Measurements from ENCODE around the gene LARP1.
"Not testable (repeated sequence)": the region's sequence is repeated elsewhere in the genome, so short reads cannot be mapped to it uniquely, and the experiment has no call there.

LARP1 gene

GRCh38 chr5:154831451-154831850, 76.3 kb downstream of the LARP1 start:
- Histone ChIP-seq H3K36me3 (ENCODE audit: control insufficient read depth, insufficient read depth, low read length) (no peaks in the 10 kb centered on the region), H3K27me3 (ENCODE audit: control insufficient read depth, insufficient read depth, low read length) (no peaks in the 10 kb centered on the region), H3K9me3 (ENCODE audit: control insufficient read depth, low read length) (no peaks in the 10 kb centered on the region), H3K4me2 (ENCODE audit: low read length) (no peak overlapping the region), H3K4me1 (peaks cover 33% of the 10 kb centered on the region), H3K27ac (peak overlapping the region; percentile 49), H3K9ac (no peak overlapping the region), H3K4me3 (ENCODE audit: low read depth, low read length) (no peak overlapping the region), H2AFZ (no peak overlapping the region), H3K79me2 (peaks cover 7% of the 10 kb centered on the region)
- TF ChIP-seq, protein P1, sequence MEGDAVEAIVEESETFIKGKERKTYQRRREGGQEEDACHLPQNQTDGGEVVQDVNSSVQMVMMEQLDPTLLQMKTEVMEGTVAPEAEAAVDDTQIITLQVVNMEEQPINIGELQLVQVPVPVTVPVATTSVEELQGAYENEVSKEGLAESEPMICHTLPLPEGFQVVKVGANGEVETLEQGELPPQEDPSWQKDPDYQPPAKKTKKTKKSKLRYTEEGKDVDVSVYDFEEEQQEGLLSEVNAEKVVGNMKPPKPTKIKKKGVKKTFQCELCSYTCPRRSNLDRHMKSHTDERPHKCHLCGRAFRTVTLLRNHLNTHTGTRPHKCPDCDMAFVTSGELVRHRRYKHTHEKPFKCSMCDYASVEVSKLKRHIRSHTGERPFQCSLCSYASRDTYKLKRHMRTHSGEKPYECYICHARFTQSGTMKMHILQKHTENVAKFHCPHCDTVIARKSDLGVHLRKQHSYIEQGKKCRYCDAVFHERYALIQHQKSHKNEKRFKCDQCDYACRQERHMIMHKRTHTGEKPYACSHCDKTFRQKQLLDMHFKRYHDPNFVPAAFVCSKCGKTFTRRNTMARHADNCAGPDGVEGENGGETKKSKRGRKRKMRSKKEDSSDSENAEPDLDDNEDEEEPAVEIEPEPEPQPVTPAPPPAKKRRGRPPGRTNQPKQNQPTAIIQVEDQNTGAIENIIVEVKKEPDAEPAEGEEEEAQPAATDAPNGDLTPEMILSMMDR (IDR thresholded peaks at IDR 0.05): no peak

DNA sequence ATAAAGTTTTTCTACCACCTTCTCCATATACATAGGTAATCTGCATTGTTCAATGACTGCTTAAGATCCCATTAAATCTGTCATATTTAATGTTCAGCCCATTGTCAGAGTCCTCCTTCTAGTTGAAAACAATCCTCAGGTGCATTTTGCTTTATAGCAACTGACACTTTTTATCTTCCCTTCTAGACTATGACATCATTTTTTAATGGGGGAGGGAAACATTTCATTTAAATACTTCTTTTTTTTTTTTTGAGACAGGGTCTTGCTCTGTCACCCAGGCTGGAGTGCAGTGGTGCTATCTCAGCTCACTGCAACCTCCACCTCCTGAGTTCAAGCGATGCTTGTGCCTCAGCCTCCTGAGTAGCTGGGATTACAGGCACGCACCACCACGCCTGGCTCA, 77.6 kb downstream of the LARP1 start:
- not testable (repeated sequence) for H3K27ac ChIP-seq; H3K9ac ChIP-seq; H3K9me3 ChIP-seq (ENCODE audit: control insufficient read depth, low read length); H3K36me3 ChIP-seq (ENCODE audit: control insufficient read depth, insufficient read depth, low read length); H3K4me3 ChIP-seq (ENCODE audit: low read depth, low read length); H3K27me3 ChIP-seq (ENCODE audit: control insufficient read depth, insufficient read depth, low read length); H2AFZ ChIP-seq; H3K4me2 ChIP-seq (ENCODE audit: low read length)
- Histone ChIP-seq H3K4me1 (peaks cover 40% of the 10 kb centered on the region), H3K79me2 (peaks cover 12% of the 10 kb centered on the region)

DNA sequence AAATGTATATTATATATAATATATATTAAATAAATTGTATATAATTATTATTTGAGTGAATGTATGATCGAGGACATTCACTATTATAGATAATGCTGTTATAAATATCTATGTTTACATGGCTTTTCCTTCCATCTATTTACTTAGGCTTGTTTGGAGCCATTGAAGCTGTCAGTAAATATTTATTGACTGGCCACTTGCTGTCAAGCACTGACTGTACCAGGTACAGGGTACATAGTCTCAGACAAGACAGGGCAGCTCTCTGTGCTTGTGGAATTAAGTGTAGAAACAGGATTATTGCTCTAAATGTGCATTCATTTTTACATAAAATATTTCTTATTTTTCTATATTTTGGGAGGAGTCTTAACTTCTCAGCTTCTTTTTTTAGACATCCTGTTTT, 78.9 kb downstream of the LARP1 start:
- Histone ChIP-seq H3K4me1 (peaks cover 42% of the 10 kb centered on the region), H3K79me2 (peaks cover 22% of the 10 kb centered on the region), H3K9ac (no peak overlapping the region), H3K36me3 (ENCODE audit: control insufficient read depth, insufficient read depth, low read length) (no peaks in the 10 kb centered on the region), H3K4me3 (ENCODE audit: low read depth, low read length) (no peak overlapping the region), H3K27ac (peak overlapping the region; percentile 80), H2AFZ (no peak overlapping the region), H3K9me3 (ENCODE audit: control insufficient read depth, low read length) (no peaks in the 10 kb centered on the region), H3K27me3 (ENCODE audit: control insufficient read depth, insufficient read depth, low read length) (no peaks in the 10 kb centered on the region), H3K4me2 (ENCODE audit: low read length) (no peak overlapping the region)
- TF ChIP-seq, protein P1 (IDR thresholded peaks at IDR 0.05): no peak

DNA sequence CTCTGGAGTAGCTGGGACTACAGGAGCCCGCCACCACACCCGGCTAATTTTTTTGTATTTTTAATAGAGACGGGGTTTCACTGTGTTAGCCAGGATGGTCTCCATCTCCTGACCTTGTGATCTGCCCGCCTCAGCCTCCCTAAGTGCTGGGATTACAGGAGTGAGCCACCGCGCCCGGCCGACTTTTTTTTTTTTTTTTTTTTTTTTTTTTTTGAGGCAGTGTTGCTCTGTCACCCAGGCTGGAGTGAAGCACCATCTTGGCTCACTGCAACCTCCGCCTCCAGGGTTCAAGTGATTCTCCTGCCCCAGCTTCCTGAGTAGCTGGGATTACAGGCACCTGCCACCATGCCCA, 80.5 kb downstream of the LARP1 start:
- not testable (repeated sequence) for H3K36me3 ChIP-seq (ENCODE audit: control insufficient read depth, insufficient read depth, low read length); H2AFZ ChIP-seq; H3K27me3 ChIP-seq (ENCODE audit: control insufficient read depth, insufficient read depth, low read length); H3K9ac ChIP-seq; H3K4me2 ChIP-seq (ENCODE audit: low read length); H3K9me3 ChIP-seq (ENCODE audit: control insufficient read depth, low read length); H3K4me3 ChIP-seq (ENCODE audit: low read depth, low read length)
- Histone ChIP-seq H3K27ac (peak overlapping the region; percentile 80), H3K4me1 (peaks cover 35% of the 10 kb centered on the region), H3K79me2 (peaks cover 34% of the 10 kb centered on the region)

DNA sequence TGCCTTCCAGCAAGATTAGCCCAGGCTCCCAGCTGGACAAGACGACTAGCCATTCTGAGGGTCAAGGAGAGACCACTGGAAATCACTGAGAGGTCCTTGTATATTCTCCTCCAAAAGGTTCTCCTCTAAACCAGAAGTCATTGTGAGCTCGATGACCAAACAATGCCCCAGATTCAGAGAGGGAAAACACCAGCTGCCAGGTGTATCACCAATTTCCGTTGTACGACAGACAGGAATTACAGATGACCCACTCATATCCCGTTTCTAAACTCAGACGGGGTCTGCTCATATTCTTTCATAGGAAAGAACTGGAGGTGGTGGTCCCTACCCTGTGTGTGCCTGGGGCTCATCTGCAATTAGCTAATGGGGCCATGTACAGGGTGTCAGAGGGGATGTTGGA, 81.0 kb downstream of the LARP1 start:
- TF ChIP-seq, protein P1 (IDR thresholded peaks at IDR 0.05): no peak
- no peak overlapping the region for H3K9ac ChIP-seq
- H3K9me3 ChIP-seq (ENCODE audit: control insufficient read depth, low read length): no peaks in the 10 kb centered on the region
- H3K79me2 ChIP-seq: peaks cover 36% of the 10 kb centered on the region
- H3K4me3 ChIP-seq (ENCODE audit: low read depth, low read length): no peak overlapping the region
- H3K27ac ChIP-seq: peak overlapping the region; percentile 80
- peaks cover 38% of the 10 kb centered on the region for H3K4me1 ChIP-seq
- H3K4me2 ChIP-seq (ENCODE audit: low read length): no peak overlapping the region
- no peaks in the 10 kb centered on the region for H3K27me3 ChIP-seq (ENCODE audit: control insufficient read depth, insufficient read depth, low read length)
- no peaks in the 10 kb centered on the region for H3K36me3 ChIP-seq (ENCODE audit: control insufficient read depth, insufficient read depth, low read length)
- no peak overlapping the region for H2AFZ ChIP-seq

Data from parathyroid adenoma (tissue), 2 donors.